Right hindlimb (tissue), 1 donor: ENCODE results near the gene LBR.
"Not testable (repeated sequence)": the region's sequence is repeated elsewhere in the genome, so short reads cannot be mapped to it uniquely, and the experiment has no call there.

ENCODE experiments used
- DNase-seq: peaks from one replicate; pipeline ENCODE4 v3.0.0-alpha.2; 2018

Gene LBR

DNA sequence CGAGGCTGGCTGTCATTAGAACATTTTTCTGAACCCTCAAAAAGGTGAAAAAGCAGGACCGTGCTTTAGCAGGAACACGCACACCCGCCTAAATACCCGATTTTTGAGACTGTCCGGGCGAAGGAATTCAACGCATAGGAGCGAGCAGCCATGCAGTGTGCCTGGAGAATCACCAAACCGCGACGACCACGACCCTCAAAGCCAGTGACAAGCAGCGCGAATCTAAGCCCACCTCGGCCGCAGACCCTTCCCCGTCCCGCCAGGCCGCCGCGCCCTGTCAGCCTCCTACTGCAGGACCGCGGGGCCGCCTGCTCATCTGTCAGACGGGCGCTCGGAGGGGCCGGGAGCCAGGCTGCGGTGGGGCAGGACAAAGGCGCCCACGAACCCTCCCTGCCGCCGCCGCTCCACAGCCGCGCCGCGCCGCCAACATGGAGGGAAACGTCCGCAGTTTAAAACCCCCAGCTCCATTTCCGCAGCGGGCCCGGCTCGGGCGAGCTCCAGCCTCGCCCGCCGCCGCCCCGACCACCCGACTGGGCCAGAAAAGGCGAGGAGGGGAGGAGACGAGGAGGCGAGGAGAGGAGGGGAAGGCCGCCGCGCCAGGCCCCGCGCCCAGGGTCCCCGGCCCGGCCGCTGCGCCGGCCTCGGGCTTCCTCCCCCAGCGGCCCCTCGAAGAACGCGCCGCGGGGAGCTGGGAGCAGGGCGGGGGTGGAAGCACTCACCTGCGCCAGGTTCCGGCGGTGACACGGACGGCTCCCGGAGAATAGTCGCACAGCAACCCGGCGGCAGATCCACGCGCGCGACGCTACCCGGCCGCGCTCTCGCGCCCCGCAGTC is at the start of gene LBR:
LBR (minus strand) TSS at position 804 of the 833 bp plus-strand sequence. CDS start 3,963 bp downstream, outside the sequence.
- no peak for DNase-seq

DNA sequence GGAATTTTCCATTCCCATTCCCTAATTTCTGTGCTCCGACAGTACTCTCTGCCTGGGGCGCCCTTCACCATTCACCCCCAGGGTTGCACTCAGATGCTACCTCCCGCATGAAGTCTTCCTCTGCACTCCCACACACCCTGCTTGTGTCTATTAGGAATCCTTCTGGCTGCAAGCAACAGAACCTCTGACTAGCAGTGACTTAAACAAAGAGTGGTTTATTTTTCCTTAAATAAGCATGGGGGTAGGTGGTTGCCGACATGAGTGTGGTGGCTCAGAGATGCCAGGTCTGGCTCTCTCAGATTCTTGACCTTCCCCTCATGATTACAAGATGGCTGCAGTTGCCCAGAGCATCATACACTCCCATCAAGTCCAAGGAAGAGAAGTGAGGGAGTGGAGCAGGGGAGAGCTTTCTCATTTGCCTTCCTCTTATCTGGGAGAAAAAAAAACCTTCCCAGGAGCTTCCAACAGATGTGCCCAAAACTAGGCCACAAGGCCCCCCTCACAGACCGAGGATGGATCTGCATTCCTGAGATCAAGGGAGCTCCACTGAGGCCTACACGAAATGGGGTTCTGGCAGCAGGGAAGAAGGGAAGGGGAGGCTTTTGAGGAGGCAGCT is 49.6 kb upstream of the LBR start:
- DNase-seq: no peak

DNA sequence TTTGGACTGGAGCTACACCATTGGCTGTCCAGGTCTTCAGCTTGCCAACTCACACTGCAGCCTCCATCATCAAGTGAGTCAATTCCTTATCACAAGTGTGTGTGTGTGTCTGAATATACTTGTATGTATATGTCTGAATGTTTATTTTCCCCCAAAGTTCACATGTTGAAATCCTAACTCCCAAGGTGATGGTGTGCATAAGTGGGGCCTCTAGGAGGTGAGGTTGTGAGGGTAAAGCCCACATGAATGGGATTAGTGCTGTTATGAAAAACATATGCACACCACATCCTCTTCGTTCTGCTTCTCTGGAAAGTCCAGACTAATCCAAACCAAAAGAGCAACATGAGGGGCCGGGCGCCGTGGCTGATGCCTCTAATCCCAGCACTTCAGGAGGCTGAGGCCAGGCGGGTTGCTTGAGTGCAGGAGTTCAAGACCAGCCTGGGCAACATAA is 48.7 kb upstream of the LBR start:
- no peak for DNase-seq

DNA sequence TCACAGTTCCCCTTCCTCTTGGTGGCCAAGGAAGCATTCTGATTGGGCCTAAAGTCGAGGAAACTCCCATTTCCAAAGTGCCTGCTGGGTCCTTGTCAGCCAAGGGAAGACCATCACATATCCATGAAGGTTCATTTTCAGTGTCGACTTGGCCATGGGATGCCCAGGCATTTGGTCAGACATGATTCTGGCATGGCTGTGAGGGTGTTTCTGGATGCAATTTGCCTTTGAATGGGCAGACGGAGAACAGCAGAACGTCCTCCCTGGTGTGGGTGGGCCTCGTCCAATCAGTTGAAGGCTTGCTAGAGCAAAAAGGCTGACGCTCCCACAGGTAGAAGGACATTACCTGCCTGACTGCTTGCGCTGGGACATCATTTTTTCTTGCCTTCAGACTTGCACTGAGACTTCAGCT is 48.3 kb upstream of the LBR start:
- DNase-seq: no peak

DNA sequence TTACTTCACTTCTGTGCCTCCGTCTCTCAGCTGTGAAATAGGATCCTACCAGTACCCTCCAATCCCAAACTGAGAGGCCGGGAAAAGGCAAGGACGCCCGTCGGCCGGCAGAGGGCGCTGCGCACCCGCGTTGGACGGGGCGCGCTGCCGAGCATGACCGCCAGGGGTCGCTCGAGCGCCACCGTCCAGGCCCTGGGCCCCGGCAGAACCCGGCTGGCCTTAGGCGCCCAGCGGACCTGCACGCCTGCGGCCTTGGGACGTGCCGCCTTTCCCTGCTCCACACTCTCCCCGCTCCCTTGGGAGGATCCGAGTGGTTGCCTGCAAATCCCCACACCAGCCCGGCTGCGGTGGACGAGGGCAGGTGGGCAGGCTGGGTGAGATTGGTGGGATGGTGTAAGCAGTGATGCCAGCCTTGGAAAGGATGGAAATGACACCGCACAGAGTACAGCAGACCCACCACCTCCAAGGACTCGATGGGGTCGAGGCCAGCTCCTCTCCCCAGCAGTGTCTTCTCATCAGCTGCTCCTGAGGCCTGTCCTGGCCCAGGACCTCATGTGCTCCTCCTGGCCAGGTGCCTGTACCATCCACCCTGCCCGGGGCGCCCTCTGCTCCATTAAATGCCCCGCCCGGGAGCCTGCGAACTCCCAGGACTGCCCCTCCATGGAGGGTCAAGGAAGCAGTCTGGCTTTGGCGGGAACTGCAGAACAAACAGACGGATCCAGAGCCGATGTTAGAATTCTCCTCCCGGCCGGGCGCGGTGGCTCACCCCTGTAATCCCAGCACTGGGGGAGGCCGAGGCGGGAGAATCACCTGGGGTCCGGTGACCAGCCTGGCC is 47.4 kb upstream of the LBR start:
- DNase-seq: peak; percentile 85

DNA sequence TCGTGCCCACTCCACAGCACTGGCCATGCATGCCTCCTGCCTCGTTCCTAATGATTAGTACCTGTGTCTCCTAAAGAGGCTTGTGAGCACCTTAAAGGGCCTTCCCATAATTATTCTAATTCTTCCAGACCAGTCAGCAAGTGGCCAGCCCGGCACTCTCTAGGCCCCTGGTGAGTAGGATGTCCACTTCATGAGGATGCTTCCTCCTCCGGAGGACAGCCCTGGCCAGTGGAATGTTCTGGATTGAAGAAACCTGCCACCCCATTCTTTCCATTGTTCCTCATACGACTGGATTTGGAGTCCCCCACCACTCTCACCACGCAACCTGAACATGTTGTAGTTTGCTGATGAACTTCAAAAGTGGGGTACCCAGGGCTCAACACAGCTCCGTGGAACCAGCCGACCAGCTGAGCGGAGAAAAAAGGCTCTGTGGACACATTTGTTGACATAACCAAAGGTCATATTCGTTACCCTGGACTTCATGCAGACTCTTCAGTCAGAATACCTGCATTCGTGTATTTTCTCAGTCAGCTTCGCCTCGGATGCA is 46.7 kb upstream of the LBR start:
- no peak for DNase-seq

DNA sequence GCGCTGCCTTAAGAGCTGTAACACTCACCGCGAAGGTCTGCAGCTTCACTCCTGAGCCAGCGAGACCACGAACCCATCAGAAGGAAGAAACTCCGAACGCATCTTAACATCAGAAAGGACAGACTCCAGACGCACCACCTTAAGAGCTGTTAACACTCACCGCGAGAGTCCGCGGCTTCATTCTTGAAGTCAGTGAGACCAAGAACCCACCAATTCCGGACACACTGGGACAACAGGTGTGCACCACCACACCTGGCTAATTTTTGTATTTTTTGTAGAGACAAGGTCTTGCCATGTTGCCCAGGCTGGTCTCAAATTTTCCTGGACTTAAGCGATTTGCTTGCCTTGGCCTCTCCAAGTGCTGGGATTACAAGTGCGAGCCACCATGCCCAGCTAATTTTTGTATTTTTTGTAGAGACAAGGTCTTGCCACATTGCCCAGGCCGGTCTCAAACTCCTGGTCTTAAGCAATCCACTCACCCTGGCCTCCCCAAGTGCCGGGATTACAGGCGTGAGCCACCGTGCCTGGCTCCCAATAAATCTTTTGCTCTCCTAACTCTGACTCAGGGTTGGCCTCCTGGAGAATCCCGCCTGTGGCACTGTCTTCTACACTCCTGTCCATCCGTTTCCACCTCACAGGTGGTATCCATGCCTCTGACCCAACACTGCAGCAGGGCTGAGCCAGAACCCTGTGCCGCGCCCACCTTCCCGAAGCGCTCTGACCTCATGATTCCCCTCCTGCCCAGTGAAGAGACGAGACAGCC is 46.0 kb upstream of the LBR start:
- DNase-seq: not testable (repeated sequence)

DNA sequence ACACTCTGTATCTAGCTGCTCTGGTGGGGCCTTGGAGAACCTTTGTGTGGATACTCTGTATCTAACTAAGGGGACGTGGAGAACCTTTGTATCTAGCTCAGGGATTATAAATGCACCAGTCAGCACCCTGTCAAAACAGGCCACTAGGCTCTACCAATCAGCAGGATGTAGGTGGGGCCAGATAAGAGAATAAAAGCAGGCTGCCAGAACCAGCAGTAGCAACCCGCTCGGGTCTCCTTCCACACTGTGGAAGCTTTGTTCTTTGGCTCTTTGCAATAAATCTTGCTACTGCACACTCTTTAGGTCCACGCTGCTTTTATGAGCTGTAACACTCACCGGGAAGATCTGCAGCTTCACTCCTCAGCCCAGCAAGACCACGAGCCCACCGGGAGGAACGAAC is 45.4 kb upstream of the LBR start:
- DNase-seq: not testable (repeated sequence)

DNA sequence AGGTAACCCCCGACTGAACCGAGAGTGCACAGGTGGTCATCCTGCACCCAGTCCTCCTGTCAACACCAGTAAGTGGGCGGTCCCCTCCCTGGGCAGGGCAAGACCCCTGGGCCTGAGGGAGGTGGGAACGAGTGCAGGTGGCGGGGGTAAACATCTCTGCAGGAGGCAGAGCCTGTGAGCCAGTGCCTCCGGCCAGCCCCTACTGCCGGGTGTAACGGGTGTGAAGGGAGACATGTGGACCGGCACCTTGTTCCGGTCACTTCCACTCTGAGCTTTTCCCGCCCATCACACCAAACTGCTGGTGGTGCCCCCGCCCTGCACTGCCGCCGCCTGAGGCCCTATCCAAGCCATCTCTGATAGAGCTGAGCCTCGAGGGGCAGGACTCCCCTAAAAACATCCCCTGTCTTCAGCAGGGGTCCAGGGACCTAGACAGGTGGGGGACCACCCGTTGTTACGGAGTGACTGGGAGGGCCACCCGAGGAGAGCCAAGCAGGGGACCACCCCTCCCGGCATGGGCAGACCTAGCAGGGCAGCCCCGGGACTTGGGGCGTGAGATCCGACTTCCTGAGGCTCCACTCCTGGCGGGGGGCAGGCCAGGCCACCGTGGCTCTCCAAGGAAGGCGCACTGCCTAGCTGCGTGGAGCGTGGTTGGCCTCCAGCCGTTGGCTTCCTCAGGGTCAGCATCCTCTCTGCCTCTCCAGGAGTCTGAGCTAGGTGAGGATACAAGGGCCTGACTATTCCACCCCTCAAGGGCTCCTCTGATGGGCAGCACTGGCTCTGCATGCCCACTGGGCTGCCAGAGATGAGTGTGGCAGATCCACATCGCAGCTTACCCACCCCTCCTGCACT is 43.8 kb upstream of the LBR start:
- DNase-seq: no peak

DNA sequence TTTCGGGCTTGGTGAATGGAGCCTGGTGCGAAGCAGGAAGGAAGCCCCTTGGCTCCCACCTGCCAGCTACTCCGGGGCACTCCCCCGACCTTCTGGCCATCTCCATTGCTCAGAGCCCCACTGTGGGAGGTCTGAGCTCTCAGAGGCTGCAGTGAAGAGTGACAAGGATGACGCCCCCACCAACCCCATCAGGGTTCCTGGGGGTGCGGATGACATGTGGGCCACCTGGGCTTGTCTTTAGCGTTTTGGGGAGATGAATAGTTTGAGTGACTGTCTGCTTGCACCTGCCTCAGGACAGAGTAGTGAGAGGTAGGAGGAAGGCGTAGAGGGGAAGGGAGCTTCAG is 43.2 kb upstream of the LBR start:
- DNase-seq: no peak

DNA sequence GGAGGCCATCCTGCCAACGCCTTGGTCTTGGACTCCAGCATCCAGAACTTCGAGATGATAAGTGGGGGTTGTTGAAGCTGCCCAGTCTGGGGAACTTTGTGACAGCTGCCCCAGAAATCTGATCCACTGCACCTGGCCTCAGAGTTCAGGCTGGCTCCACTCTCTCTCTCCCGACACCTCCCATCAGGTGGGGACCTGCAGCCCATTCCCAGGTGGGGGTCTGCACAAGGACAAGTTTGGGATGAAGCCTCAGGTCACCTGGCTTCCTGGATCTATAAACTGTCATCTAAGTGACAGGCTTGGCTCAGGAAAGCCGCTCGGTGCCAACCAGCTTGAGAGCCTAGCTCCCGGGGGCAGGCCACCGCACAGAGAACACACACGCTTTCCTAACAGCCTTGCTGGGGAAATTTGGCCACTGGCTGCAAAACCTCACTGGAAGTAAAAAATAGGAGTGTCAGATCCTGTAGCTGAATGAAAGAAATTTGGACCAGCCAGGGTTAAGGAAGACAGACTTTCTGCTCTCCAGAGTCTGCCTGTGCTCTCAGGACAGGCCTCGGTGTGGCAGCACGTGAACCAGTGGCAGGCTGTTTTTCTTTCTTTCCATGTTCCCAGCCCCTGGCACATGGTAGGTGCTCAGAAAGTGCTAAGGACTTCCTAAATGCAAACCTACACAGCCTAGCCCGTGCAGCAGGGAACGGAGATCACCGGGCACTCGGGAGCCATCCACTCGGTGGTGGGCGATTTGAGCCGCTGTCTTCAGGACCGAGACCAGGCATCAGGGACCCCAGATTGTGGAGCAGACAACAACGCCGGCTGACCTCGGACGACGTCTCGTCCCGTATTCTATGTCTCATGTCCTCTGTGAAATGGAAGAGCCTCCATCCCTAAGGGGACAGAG is 42.6 kb upstream of the LBR start:
- DNase-seq: no peak

DNA sequence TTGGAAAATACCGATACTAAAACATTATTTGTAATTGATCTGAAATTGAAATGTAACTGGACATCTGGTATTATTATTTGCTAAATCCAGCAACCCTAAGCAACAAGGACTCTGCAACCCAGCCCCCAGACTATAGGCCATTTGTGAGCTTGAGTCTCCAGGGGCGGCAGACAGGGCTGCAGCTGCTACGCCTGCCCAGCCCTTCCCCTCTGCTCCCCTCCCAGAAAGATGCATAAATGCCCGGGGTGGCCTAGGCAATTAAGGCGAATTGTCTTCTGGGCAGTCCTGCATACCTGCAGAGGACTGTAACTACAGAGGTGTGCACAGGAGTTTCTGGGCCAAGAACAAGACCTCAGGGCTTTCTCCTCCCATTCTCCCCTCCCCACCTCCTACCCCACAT is 41.2 kb upstream of the LBR start:
- no peak for DNase-seq

DNA sequence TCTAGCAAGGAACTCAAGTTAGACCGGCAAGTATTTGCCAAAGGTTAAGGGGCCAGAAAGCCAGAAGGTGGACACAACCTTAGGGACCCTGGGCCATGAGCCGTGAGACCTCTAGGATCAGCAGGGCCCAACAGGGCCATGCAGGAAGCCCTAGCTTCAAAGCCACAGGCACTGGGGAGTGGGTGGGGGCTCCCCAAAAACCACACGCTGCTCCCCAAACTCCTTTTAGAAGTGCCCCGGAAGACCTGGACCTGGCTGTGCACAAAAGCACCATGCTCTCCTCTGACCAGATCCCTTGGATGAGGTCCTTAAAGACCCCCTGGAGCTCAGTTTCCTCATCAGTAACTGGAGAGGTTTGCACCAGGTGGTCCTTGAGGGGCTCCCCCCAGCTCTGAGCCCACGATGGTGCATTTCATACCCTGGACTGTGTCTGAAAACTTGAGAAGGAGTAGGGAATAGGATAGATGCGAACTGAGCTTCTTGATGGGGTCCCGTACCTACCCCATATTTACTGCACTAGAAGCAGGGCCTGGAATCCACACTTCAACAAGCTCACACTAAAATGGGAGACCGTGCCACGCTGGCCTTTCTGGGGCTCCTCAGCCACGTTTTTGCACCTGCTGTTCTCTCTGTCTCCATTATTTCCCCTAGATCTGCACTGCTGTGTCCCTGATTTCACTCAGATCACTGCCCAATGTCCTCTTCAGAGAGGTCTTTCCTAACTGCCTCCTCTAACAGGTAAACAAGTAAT is 40.6 kb upstream of the LBR start:
- DNase-seq: no peak

DNA sequence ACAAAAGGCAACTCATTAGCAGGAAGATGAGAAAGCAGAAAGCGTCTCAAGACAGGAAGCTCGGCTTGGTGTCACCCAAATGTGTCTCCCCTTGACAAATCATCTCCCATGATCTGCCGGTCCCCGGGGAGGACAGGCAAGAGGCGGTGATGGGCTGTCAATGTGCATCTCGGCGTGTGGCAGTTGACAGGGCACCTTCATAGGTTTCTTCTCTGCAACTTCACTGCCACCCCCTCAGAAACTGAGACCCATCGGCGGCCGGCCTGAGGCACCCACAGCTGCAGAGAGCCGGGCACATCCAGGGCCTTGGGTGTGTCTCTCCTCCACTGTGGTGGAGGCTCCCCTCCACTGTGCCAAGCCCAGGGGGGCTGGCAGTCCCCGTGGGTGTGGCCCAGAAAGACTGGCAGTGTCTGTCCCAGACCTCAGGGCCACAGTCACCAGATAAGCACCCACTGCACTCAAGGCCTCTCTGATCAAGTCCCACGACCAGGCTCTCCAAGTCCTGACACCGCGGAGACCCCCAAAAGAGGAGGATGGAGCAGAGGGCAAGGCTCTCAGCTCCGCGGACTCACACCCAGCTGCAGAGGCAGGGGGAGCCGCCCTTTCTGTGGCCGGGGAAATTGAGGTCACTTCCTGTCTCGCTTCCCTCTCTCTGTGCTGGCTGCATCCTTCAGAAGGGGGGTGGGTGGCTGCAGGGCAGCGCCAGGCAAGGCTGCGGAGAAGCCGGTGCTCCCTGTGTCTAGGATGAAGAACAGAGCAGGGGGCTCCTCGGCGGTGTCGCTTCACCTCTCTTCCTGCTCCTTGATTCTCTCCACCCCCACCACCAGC is 39.6 kb upstream of the LBR start:
- DNase-seq: peak; percentile 64

DNA sequence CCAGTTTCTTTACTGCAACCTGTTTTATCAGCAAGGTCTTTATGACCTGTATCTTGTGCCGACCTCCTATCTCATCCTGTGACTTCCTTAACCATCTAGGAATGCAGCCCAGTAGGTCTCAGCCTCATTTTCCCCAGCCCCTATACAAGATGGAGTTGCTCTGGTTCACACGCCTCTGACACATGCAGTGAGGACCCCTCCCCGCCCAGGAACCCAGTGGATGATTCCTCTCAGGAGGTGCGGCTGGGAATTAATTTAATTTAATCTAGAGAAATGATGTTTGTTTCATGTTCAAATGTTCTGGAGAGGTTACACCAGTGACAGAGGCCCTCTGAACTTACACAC is 39.0 kb upstream of the LBR start:
- no peak for DNase-seq

DNA sequence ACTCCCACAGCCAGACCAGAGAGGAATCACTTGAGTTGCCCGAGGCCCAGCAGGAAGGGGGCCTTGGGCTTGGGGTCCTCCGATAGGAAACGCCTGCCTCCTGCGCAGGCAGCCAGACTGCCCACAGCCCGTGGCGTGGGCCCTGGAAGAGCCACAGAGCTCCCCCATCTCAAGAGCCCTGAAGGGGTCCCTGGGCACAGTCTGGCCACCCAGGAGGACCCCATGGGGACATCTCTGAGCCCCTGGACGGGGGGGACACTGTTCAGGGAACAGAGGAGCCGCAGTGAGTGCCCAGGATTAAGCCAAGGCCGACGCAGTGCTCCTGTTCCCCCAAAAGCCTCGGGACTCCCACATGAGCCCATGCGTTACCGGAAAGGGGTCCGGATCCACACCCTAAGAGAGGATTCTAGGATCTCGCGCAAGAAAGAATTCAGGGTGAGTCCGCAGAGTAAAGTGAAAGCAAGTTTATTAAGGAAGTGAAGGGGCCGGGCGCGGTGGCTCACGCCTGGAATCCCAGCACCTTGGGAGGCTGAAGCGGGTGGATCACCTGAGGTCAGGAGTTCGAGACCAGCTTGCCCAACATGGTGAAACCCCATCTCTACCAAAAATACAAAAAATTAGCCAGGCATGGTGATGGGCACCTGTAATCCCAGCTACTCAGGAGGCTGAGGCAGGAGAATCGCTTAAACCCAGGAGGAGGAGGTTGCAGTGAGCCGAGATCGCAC is 38.1 kb upstream of the LBR start:
- no peak for DNase-seq

DNA sequence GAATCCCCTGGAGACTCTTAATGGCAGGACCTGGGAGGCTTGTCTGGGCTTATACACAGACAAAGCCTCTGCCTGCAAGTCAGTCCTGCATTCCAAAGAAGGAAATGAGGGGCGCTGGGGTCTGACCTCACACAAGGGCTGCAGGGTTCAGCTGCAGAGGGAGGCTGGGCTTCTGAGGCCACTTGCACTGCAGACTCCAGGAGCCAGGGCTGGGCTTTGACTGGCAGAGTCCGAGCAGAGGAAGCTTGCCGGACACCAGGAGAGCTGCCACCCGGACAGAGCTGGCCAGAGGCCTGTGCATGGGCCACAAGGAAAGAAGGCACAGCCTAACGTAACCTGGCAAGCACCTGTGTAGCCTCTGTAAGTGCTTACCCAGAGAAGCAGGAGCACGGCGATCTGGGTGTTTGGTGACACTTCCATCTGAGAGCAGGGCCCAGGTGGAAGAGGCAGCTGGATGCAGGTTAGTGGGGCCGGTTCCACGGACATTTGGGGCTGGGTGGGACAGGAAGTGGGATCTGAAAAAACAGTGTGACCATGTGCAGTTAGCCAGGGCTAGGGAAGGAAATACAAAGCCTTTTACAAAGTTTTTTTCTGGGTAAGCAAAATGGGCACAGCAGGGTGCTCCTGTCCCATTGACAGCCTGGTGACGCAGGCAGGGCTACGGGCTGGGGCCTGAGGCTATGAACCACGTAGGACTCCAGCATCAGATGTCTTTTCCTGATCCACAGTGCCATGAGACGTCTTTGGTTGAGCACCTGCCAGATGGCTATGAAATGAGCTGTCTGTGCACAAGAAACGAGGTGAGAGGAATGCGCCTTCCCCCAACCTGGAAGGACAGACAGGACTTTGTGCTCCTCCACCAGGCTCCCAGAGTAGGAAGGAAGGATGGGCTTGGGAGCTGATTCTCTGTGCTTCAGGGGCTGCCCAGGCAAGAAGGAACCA is 37.3 kb upstream of the LBR start:
- DNase-seq: no peak
